SHP77 treated with DMSO at 0.1 percent for 48 hours (cell line): Measurements from ENCODE around the gene CERS5.

Experiments
- DNase-seq: peaks from one replicate; lab custom pipeline; 2025; lab: John Stamatoyannopoulos, UW

Gene CERS5

GRCh38 chr12:50127546-50127945 is 39.6 kb downstream of the CERS5 start:
- DNase-seq, result no peak

DNA sequence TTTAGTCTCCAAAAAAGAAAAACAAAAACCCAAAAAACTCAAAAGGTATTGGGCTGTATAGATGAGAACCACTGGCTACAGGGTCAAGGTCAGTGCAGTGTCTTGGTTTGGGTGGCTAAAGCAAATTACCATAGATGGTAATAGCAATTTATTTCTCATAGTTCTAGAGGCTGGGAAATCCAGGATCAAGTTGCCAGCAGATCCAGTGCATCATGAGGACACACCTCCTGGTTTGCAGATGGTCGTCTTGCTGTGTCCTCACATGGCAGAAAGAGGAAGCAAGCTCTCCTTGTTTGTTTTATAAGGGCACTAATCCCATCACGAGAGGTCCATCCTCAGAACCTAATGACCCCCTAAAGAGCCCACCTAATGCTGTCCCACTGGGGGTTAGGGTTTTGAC is 44.0 kb downstream of the CERS5 start:
- no peak for DNase-seq

GRCh38 chr12:50121641-50122040 is 45.5 kb downstream of the CERS5 start:
- DNase-seq, result no peak

DNA sequence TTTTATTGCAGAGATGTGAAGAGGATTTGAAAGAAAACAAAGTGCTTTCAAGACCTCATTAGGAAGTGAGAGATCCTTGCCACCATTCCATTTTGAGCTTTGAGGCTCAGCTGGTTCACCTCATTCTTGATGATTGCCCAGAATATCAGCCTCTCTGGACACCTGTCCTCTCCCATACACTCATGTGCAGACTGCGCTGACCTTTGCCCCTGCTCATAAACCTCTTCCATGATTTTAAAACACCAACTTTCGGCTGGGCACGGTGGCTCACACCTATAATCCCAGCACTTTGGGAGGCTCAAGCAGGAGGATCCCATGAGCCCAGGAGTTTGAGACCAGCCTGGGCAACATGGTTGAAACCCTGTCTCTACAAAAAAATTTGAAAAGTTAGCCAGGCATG is 46.2 kb downstream of the CERS5 start:
- no peak for DNase-seq

- no peak for DNase-seq
Measured at GRCh38 chr12:50120521-50120920, 46.6 kb downstream of the CERS5 start.

DNA sequence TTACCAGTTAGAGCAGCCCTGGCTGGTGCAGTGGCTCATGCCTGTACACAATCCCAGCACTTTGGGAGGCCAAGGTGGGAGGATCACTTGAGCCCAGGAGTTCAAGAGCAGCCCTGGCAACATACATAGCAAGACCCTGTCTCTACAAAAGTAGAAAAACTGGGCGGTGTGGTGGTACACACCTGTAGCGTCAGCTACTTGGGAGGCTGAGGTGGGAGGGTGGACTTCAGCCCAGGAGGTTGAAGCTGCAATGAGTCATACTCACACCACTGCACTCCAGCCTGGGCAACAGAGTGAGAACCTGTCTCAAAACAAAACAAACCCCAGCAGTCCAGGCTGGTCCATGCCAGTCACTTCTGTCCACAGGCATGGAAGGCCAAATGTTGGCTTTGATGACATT is 47.8 kb downstream of the CERS5 start:
- DNase-seq, result no peak

DNA sequence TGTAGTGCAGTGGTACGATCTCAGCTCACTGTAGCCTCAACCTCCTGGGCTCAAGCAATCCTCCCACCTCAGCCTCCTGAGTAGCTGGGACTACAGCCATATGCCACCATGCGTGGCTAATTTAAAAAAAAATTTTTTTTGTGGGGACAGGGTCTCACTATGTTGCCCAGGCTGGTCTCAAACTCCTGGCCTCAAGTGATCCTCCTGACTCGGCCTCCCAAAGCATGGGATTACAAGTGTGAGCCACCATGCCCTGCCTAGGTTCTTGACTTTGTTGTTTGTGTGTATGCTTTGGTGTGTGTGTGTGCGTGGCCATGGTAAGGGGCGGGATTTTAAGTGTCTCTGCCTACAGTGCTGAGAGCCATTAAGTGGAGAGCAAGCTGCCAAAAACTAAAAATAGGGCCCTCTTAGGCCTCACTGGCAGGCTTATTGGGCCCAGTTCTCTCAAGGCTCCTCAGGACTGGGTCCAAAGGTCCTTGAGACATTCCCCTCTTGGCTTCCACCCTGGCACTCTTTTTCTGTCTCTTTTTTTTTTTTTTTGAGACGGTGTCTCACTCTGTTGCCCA is 50.0 kb downstream of the CERS5 start:
- no peak for DNase-seq

DNA sequence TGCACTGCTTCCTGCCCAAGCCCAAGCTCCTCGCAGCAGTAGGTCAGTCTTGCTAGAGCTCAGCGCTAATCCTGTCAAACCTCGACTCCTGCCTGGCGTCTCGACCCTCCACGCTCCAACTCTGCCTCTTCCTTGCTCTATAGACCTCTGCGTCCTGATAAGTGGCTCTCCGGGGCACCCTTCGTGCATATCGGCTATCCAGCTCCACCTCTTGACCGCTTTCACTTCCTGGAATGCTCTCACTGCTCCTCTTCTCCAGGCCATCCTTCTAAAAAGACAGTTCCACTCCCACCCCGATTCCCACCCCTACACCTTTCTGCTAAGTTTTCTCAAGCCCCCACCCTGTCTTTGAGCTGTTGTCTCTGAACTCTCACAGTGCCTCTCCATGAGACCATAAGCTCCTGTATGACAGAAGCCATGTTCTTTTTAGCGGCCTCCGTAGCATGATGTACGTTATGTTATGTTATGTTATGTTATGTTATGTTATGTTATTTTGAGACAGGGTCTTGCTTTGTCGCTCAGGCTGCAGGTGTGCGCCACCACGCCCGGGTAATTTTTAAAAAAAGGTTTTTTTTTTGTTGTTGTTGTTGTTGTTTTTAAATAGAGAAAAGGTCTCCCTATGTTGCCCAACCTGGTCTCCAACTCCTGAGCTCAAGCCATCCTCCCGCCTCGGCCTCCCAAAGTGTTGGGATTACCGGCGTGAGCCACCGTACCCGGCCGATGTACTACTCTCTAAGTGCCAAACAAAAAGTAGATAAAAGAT is 54.5 kb downstream of the CERS5 start:
- DNase-seq, result peak; percentile 34

DNA sequence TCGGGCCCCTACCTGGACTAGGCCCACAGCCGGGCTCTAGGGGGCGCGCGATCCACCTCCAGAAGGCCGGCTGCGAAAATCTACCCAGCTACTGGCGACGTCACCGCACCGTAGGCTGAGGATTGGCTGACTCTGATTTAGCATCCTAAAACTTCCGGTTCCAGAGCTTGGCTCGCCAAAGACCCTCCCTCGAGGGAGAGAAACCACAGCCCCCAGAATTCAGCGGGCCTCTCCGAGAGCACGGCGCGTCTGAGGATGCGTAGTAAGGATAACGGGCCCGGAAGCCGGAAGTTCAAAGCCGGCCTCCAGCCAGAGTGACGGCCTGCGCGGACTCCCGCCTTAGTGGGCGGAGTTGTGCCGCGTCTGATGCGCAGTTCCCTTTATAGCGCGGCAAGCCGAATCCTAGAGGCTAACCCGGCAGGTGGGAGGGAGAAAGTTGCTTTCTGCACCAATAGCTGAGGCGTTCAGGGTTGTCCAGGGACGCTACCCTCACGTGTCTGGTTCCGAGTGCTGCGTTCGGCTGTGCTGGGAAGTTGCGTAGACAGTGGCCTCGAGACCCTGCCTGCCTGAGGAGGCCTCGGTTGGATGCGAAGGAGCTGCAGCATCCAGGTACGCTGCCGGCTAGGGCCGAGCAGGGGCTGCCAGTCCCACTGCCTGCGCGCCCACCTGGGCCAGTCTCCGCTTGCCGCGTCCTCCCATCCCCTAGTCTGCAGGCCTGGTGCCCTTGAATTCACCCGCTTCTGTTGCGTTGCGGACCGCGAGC is 55.3 kb downstream of the CERS5 start, which contains the start of gene COX14:
TSS of gene COX14 (plus strand) at position 544 of the 763 bp plus-strand sequence. CDS start 7,808 bp downstream, outside the sequence.
- DNase-seq, result peak; percentile 98

GRCh38 chr12:50111395-50111692 is 55.8 kb downstream of the CERS5 start:
- no peak for DNase-seq

DNA sequence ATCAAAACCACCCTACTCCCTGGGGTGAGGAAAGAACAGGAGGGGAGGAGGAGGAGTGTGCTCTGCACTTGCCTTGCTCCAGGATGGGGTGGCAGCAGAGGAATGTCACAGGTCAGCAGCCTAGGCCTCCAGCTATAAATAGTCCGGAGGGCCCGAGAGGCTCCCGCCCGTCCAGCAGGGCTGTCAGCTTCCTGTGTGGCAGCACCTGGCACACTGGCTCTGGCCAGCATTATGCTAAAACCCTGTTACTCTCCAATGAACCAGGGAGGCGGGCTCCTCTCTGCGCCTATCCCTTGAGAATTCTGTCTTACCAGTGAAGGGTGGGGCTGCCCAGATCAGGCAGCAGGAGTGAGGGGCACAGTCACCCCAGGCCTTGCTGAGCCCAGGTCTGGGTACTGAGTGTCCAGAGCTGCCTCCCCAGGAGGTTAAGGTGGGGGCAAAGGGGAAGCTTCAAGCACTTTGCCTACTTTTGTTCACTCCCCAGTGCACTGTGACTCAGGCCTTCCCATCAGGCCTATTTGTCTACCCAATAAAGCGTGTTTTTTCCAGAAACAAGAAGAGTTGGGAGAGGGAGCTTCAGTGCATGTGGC is 56.3 kb downstream of the CERS5 start:
- DNase-seq, result peak; percentile 39

GRCh38 chr12:50110127-50110761 is 56.9 kb downstream of the CERS5 start:
- DNase-seq, result no peak

- no peak for DNase-seq
Measured at GRCh38 chr12:50109319-50109718, 57.9 kb downstream of the CERS5 start.

DNA sequence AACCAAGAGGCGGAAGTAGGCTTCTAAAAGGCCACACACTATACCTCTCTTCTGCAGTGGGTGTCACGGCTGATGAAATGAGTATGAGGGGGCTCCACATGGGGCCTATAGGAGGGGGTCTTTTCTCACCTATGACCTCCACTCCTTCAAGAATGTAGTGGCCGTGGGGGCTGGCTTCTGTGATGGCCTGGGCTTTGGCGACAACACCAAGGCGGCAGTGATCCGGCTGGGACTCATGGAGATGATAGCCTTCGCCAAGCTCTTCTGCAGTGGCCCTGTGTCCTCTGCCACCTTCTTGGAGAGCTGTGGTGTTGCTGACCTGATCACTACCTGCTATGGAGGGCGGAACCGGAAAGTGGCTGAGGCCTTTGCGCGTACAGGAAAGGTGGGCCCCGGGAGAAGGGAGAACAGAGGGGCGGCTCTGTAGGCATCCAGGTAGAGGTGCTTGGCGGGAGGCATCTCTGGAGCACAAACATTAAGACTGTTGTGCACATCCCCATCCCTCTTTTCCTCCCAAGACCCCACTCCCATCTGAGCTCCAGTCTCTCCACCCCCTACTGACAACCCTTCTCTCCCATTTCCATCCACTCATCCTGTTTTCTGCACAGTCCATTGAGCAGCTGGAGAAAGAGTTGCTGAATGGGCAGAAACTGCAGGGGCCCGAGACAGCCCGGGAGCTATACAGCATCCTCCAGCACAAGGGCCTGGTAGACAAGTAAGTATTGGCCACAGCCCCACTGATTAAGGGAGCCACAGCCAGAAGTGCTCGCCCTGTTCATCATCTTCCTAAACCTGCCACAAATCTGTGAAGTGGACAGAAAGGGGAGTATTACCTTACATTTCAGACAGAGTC is 59.5 kb downstream of the CERS5 start:
- no peak for DNase-seq

- no peak for DNase-seq
Measured at GRCh38 chr12:50106907-50107306, 60.3 kb downstream of the CERS5 start.

GRCh38 chr12:50105913-50106450 is 61.2 kb downstream of the CERS5 start:
- DNase-seq, result no peak

GRCh38 chr12:50104417-50105366 is 62.5 kb downstream of the CERS5 start:
- DNase-seq, result no peak

- DNase-seq, result no peak
Measured at GRCh38 chr12:50103767-50104321, 63.3 kb downstream of the CERS5 start, which contains the start of gene GPD1. TSS of gene GPD1 (plus strand) at chr12:50104008. CDS start at chr12:50104051, 43 bp downstream.

DNA sequence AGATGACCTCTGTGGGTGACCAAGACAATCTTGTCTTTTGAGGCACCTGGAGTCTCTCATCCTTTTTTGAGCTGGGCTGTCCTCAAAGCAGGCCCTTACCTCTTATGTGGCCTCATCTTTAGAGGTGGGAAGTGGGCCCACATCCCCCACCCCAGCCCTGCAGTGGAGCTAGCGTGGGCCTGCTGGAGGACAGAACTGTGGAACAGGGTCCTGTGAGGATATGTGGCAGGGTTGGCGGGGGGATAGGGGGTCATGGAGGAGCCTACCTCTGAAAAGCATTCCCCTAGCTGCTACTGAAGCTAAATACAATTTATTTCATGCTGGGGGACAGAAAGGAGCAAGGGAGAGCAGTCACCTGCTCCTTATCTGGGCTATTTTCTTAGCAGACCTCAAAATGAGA is 63.8 kb downstream of the CERS5 start:
- no peak for DNase-seq
